Measurements from ENCODE around the gene PSMB9. TPM values are rescaled to one million over a fixed set of nuclear protein-coding genes. Genes with fewer than 3 reads are reported as not detected.

The PSMB9 gene
- total RNA-seq, 2 experiments from 2014 or later, result 353 to 356 TPM

DNA sequence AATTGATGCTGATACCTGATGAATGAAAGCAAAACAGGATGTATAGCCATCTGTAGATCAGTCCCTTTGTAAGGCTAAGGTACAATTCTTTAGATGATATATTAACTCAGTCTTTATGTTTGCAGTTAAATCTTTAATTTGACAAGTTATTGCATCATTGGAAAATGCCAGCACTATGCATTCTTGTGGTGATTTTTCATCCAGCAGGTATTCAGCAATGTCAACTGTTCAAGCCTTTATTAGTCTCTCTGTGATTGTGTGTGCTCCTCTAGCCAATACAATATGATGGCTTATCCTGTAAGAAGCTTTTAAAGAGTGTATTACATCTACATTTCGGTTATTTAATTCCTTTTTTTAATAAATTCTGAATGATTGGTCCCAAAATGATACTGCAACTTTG lies 52.5 kb downstream of the PSMB9 start:
- no peak overlapping the region for H3K27ac Mint-ChIP-seq
- no peaks in the 10 kb centered on the region for H3K9me3 Mint-ChIP-seq
- DNase-seq, result no peak
- no peaks in the 10 kb centered on the region for H3K4me1 Mint-ChIP-seq
- peaks cover 3% of the 10 kb centered on the region for H3K36me3 Mint-ChIP-seq
- H3K27me3 Mint-ChIP-seq, result peaks cover 6% of the 10 kb centered on the region
- ATAC-seq (ENCODE audit: low read depth), result no peak
- POLR2A ChIA-PET, result no interaction called here
- H3K4me3 Mint-ChIP-seq, result no peak overlapping the region

DNA sequence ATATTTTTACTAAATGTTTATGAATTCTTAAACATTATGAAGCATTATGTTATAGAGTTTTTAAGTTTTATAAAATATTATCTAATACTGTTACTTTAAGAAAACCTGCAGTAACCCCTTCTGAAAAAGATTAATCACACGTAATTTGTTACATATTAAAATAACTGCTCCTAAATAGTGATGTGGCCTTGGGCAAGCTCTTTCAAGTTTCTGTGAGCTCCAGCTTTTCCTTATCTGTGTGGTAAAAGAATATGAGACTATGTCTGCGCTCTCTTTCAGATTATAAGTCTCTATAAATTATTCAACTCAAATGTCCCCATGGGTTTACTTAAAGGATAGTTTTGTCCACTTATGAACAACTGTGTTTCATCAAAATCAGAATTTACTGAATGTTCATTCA lies 54.9 kb downstream of the PSMB9 start:
- no peak overlapping the region for H3K4me3 Mint-ChIP-seq

More for the DNA sequence above, 54.9 kb downstream of the PSMB9 start:
- H3K4me1 Mint-ChIP-seq, result no peaks in the 10 kb centered on the region
- POLR2A ChIA-PET, result no interaction called here
- H3K27me3 Mint-ChIP-seq, result peaks cover 11% of the 10 kb centered on the region
- H3K27ac Mint-ChIP-seq, result no peak overlapping the region
- H3K9me3 Mint-ChIP-seq, result no peaks in the 10 kb centered on the region
- ATAC-seq (ENCODE audit: low read depth) (no peak), DNase-seq (no peak)
- H3K36me3 Mint-ChIP-seq, result no peaks in the 10 kb centered on the region

Other genes with a start within 250 kb of the PSMB9 start
- gene HLA-DQA1, start 216.8 kb upstream of the PSMB9 start, total RNA-seq, result 1 to 10 TPM; 3.9 to 4.6 TPM
- 10 to 100 TPM; 16.5 to 19.0 TPM for gene HLA-DQB1, start 187.5 kb upstream of the PSMB9 start, total RNA-seq
- under 1 TPM in 1 of 2 experiments, not detected in 1; 0.34 TPM for gene HLA-DQA2, start 112.8 kb upstream of the PSMB9 start, total RNA-seq
- not detected for gene HLA-DQB2, start 90.7 kb upstream of the PSMB9 start, total RNA-seq
- 1 to 10 TPM; 2.4 to 3.1 TPM for gene HLA-DOB, start 37.2 kb upstream of the PSMB9 start, total RNA-seq
- gene TAP2, start 15.5 kb upstream of the PSMB9 start, total RNA-seq, result 100 to 1,000 TPM; 209 to 210 TPM
- gene PSMB8, start 10.1 kb upstream of the PSMB9 start, total RNA-seq, result 100 to 1,000 TPM; 308 to 327 TPM
- gene TAP1, start 488 bp upstream of the PSMB9 start, total RNA-seq, result 100 to 1,000 TPM; 315 to 323 TPM
- gene HLA-DMB, start 86.8 kb downstream of the PSMB9 start, total RNA-seq, result 10 to 100 TPM; 14.0 to 14.7 TPM
- 10 to 100 TPM; 32.1 to 36.1 TPM for gene HLA-DMA, start 98.9 kb downstream of the PSMB9 start, total RNA-seq
- 100 to 1,000 TPM; 365 to 371 TPM for gene BRD2, start 114.4 kb downstream of the PSMB9 start, total RNA-seq
- 1 to 10 TPM; 7.5 to 8.3 TPM for gene HLA-DOA, start 155.4 kb downstream of the PSMB9 start, total RNA-seq
- gene HLA-DPA1, start 219.5 kb downstream of the PSMB9 start, total RNA-seq, result 10 to 100 TPM; 35.7 to 39.8 TPM
- 10 to 100 TPM; 43.4 to 44.7 TPM for gene HLA-DPB1, start 221.8 kb downstream of the PSMB9 start, total RNA-seq